CD4-positive, alpha-beta T cell treated with Interleukin-1 beta for 1 hour (primary cell): ENCODE data around the gene MMP14.
"Not testable (repeated sequence)": the region's sequence is repeated elsewhere in the genome, so short reads cannot be mapped to it uniquely, and the experiment has no call there.

ENCODE experiments used
- DNase-seq, 2 donors: peaks; one replicate each; pipeline ENCODE4 v3.0.0-alpha.2; 2020 to 2022

MMP14 gene

DNA sequence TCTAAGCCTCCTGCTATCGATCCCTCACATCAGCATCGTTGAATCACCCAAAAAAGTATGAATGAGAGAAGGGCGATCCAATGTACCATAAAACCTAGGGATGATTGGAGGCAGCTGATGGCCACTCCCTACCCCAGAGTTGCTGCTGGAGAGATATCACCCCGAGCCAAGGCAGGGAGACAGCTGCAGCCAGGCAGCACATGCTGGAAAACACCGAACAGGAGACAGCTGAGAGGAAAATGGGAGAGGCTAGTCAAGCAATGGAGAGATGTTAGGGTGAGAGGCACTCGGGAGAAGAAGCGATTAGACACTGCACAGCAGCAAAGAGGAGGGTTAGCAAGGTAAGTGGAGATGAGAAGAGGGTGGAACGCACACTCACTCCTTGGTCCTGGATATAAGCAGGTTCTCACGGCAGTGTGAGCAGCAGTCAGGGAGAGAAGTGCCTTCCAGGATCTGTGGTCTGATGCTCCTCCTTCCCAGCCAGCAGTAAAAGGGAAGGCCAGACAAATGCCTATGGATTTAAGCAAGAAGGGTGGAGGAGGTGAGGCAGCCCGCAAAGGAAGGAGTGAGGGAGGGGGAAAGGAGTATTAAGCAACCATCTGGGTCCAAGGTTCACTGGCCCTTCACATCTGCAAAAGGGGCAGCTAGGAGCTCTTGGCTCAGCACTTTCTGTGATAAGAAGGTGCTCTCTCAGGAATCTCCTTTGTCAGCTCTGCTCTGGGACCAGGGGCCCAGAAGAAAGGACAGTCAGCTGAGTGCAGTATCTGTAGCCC, 21.3 kb upstream of the MMP14 start, which contains the start of gene SLC7A7:
TSS of gene SLC7A7 (minus strand) at position 495 of the 773 bp plus-strand sequence. CDS start 2,037 bp downstream, outside the sequence.
- DNase-seq: no peak

DNA sequence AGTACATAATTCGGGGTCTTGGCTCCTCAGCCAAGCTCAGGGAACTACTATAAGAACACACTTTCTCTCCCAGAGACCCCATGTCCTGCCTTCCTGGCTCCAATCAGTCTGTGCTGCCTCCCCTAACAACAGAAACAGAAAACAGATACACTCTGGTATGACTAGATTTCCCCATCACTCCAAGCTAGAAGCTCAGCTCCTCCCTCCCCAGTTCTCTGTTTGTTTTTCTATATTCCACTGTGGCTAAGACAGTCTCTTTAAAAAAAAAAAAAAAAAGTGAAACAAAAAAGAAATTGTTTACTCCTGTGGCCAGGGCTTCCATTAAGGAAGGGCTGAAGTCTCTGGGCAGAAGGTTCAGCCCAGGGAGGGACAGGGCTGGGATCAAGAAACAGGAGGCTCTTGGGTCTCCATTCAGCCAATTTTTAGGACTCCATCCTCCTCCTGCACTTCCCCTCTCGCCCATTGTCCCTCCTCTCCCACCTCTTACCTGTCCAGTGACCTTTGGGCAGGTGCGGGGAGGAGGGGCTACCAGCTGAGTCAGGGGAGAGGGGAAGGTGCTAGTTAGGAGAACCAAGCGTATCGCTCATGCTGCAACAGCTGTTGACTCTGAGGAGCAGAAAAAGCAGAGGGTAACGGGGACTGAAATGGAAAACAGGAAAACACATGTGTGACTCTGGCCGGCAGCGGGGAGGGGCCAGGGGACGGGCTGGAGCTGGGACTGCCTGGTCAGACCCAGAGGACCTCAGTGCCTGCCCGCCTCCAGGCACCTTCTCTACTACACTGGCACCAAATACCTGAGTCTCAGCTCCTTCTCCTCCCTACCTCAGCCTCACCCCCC, 17.0 kb upstream of the MMP14 start:
- DNase-seq: no peak

DNA sequence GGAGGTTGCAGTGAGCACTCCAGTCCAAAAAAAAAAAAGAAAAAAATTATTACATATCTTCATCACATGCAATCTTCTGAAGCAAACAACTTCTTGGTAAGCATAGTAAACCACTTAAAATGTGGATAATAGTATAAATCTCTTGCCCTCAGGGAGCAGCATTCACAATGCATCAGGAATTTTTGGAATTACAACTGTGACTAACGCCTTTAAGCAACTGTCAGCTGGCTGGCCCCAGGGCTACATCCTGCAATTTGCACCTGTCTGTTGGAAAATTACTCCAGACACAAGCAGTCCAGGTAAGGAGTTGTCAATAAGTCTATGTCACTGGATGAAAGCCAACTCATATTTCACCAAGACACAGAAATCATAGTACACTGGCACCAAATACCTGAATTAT, 15.7 kb upstream of the MMP14 start:
- DNase-seq: no peak

DNA sequence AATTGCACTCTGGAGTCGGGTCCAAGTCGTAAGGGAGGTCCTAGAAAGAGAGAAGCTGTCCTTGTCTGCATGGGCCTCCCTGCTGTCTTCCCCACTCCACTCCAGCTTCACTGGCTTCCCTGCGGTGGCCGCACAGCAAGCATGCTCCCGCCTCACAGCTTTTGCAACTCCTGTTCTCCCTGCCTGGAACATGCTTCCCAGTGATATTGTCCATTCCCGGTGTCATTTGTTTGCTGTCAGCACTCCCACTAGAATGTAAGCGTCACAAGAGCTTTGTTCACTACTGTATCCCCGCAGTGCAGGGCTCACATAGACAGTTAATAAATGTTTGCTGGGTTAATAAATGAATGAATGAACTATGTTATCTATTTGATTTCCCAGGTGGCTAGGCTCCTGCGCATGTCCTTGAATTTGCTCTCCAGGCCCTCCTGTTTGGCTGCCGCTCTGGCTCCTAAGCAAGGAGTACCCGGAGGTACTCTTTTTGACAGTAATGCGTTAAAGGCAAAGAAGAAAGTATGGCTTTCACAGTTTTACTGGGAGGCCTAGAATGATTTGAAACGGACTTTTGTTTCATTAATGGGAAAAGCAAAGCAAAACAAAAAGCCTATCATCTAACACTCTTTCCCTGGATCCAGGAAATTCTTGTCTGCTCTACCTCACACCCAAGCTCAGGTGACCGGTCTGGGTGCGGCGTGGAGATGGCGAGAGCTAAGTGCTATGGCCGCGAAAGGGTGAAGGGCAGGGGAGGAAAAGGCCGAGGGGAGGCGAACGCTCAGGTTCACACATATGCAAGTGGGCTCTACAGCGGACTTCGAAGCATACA, 15.0 kb upstream of the MMP14 start:
- DNase-seq: no peak

DNA sequence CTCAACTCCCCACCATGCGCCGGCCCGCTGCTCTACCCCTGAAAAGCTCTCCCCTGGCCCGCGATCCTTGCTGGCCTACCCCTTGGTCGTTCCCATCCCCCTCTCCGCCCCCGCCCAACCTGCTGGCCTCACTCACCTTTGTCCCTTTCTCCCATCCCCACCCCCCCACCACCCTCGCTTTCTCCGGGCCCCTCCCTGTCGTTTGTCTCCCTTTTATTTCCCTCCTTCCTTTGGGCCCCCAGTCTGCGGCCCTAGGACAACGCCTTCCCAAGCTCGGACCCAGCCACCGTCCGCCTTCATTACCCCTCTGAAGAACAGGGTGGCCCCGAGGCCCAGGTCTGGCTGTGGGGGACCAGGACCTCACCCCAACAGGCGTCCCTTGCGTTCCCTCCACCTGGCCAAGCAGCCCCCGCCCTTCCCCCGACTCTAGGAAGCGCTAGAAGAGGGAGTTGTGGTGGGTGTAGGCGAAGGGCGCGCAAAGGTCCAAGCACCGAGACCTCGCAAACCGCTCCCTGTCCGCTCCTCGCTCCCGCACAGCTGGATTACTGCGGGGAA, 14.3 kb upstream of the MMP14 start:
- no peak for DNase-seq

DNA sequence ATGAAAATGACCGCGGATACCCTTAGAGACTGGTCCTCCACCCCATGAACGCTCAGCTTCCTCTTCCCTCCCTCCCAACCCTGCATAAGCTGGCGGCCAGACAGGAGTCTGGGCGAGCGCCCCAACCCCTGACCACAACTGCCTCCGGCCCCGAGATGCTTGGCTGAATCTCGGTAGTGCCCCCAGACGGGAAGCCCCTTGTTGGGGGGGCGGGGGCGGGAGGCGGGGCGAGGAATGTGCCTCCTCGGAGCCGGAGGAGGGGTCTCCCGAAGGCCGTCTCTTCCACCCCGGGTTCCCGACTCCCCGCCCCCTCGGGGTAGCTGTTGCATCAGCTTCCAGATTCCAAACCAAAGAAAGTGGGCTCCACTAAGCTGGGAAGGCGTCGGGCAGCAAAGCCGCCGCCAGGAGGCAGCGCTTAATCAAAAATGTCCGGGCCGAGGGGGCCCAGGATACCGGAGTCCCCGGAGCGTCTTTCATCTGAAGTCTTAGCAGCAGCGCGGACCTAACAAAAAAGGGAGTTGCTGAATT, 13.8 kb upstream of the MMP14 start:
- peak; percentile 74 for DNase-seq

DNA sequence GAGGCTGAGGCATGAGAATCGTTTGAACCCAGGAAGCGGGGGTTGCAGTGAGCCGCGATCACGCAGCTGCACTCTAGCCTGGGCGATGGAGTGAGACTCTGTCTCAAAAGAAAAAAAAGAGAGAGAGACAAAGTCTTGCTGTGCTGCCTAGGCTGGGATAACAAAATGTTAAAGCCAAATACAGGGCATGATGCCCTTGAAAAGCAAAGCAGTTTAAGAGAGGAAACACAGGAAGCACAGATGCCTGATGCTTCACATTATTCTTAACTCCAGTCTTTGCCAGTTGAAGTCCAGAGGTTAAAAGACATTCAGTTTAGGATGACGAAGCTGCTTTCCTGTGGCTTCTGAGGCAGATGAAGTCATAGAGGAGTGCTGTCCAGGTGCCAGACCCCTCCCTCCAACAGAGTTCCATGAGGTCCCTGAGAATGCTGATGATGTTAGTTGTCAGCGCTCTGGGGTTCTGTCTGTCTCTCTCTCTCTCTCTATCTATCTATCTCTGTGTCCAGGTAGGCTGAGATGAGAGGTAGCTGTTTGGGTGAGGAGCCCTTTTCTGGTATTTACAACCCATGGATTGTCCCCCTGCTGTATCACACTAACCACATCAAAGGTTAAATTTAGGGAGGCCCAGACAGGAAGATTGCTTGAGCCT, 11.6 kb upstream of the MMP14 start:
- DNase-seq: no peak

DNA sequence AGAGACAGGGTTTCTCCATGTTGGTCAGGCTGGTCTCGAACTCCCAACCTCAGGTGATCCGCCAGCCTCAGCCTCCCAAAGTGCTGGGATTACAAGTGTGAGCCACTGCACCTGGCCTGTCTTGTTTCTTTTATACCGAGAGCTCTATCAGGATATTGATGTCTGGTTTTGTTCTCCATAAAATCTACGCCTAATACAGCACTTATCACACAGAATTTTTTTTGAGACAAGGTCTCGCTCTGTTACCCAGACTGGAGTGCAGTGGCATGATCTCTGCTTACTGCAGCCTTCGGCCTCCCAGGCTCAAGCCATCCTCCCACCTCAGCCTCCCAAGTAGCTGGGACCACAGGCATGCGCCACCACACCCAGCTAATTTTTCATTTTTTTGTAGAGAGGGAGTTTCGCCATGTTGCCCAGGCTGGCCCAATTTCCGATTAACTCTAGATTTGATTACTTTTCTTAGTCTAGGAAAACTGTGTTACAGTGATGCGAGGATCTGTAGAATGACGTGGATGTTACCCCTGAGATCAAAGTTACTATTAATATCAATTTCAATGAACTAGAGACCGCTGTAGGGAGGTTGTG, 7.2 kb upstream of the MMP14 start:
- not testable (repeated sequence) for DNase-seq

DNA sequence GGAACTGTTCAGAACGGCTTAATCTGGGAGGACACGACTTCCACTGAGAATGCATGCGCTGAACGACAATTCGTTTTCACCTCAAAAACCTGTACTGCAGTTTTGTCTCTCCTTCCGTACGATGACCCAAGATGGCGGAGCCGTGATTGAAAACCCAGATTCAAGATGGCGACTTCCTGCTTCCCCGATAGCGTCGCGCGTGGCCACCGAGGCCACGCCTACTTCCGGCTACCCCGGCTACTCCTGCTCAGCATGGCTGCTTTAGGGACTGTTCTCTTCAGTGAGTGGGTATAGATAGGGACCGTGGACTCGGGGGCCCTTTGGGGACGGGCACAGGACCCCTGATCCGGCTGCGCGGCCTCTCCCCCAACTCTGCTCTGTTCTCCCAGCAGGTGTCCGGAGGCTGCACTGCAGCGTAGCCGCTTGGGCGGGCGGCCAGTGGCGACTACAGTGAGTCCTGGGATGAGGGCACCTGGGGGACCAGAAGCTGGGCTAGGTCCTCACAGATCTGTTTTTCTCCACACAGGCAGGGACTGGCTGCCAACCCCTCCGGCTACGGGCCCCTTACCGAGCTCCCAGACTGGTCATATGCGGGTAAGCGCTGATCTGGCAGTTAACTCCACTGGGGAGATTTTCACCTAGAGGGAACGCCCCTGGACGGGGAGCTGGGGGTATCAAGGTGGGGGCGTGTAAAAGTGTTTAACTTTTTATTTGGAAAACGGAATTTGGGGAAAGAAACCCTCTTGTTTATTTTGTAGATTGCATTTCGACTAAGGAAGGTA, 6.5 kb upstream of the MMP14 start, which contains the start of gene MRPL52:
TSS of gene MRPL52 (plus strand) at position 227 of the 782 bp plus-strand sequence. CDS start at position 253, 26 bp downstream.
- peak; percentile 91 to 92 for DNase-seq

DNA sequence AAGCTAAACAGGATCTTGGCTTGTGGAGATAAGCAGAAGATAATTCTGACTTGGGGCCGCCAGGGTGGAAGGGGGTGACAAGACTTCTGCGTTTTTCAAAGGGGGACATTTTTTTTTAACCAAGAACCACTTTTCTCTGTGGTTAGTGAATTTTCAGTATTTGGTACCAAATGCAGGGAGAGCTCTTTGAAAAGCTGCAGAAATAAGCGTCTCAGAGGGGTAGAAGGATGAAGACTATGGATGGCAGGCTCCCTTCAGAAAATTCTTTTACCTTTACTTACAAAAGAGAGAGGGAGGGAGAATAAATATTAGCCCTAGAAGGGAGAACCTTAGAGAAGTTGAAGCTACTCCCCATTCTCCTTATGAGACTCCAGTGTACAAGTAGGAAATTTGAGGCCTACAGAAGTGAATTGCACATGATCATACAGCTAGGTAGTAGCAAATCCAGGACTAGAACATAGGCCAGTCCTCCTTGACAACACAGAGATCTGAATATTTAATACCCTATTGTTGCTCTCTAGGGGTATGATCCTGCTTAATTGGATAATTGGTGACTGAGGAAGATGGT, 5.9 kb upstream of the MMP14 start:
- DNase-seq: no peak

DNA sequence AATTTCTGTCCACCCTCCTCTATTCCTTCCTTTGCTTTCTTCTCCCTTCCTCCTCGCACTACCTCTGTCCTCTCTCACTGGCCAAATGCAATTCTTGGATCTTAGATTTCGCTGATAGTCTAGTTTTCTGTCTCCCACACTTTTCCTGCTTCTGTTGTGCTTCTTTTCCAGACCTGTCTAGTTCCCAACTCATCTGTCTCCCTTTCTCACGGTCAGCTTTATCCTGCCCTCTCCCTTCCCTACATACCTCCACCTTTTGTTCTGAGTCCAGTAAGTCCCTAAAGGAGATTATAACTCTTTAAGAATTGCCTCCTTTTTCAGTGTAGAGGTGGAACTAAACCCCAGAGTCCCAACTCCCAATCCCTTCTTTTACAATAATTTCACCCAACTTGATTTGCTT, 880 bp upstream of the MMP14 start:
- DNase-seq: no peak

DNA sequence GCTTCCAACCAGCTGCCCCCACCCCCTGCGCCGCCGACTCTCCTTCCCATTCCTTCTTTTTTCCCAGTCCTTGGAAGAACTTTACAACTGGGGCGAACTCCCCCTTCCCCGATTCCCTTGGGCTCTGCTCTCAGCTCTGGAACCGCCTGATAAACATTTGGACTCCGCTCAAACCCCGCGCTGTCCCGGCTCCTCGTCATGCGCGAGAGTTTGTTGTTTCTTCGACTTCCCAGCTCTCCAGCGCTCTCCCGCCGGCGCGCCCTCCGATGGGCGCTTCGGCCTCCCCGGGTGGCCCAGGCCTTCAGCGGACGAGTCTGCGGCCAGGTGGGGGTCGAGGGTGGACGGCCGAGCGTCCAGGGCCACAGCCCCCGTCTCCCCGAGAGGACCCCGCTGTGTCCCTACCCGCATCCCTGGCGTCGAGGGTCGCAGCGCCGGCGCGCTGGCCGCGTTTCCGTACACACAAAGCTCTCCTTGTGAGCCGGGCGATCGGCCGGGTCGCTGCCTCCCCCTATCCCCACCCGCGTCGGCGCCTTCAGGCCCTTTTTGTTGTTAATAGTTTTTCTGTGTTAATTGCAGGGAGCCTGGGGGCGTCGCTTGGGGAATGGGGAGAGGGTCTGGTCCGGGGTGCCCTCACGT, 847 bp downstream of the MMP14 start:
- DNase-seq: no peak

DNA sequence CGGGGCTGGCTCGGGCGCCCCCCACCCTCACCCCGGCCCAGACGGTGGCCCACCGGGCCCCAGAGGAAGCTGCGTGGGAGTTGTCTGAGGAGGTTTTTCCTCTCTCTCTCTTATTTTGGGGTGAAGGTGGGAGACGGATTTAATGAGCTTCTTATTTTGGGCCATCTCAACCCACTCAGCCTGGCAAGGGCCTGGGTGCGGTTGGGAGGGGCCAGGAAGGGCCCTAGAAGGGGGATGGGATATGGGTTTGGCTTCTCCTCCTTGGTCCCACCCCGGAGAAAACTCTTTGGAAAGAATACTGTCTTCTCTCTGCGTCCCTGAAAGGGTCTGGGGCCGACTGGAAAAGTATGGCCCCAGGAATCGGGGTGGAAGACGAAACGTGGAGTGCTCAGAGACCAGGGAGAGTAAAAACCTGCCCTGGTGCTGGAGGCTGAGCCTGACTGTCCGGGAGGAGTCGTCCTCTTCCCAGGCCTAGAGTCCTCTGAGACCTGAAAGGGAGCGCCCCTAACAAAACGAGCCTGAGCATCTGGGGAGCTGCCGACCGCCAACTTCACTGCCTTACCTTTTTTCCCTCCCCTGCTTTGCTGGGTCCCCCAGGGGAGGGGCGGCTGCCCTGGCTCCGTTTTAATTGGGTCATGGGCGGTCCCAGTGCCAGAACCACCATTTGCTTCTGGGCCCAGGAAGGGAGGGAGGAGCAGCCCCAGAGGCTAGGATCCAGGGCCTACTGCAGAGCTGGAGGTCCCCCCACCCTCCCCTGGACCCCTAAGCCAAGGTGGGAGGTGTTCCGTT, 1.6 kb downstream of the MMP14 start:
- DNase-seq: no peak

DNA sequence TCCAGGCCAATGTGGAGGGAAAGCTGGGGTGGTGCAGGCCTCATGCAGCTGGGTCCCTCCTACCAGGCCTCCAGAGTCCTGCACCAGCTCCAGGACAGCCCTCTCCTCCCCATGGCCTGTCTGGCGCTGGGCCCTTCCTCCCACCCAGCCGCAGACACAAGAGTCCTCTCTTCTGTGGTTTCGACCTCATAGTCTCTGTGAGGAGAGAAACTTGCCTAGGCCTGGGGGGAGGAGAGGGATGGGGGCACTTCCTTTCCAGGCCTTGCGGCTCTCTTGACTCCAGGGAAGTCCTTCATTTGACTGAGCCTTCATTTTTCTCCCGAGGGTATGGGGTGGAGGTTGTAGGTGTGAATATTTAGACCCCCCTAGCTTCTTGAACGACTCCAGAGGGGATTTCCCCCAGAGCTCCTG, 2.3 kb downstream of the MMP14 start:
- DNase-seq: no peak

DNA sequence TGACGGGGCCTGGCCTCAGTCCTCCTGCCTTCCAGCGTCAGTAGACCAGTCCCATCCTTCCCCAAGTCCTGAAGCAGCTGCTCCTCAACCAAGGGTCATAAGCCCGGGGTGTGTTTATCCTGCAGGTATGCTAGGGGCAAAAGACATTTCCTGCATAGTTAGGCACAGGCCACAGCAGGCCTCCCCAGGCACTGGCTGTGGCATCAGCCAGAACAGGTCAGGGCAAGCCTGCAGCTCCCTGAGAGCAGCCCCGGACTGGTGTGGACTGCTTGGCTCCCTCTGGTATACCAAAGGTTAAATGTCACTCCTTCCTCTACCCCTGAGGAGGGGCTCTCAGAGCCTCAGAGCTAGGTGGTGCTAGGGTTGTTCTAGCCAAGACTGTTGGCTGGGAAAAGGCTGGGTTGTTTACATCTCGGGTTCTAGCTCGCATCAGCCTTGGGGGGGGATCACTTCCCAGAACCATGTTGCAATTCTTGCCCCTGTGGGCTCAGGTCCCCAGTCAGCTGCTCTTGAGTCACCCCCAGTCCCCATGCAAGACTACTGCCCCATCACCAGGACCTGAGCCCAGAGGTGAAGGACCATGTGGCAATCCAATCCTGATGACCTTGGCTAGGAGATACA, 2.9 kb downstream of the MMP14 start:
- DNase-seq: no peak

DNA sequence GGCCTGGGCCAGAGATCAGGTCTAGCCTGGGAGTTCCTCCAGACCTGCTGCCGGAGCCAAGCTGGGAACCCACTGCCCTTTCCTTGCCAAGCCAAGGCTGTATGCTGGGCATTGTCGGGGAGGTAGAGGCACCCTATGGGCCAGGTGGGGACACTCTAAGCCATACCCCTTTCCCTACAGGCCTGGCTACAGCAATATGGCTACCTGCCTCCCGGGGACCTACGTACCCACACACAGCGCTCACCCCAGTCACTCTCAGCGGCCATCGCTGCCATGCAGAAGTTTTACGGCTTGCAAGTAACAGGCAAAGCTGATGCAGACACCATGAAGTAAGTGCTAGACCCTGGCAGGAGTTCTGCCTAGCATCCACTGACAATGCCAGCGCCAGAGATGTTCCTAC, 4.9 kb downstream of the MMP14 start:
- no peak for DNase-seq

DNA sequence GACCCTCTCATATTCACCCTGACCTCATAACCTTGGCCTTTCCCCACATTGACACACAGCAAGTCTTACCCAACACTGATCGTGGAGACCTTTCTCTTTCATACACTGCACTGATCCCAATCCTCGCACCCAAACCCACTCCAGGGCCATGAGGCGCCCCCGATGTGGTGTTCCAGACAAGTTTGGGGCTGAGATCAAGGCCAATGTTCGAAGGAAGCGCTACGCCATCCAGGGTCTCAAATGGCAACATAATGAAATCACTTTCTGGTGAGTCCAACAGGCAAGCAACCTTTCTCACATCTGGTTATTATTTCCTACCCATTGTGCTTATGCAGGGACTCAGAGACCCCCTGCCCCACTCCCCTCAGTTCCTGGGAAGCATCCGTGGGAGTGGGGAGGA, 5.4 kb downstream of the MMP14 start:
- DNase-seq: no peak
